NCI-H146 treated with DMSO at 0.1 percent for 48 hours (cell line): Measurements from ENCODE around the gene NXPH3.
"Not testable (repeated sequence)": the region's sequence is repeated elsewhere in the genome, so short reads cannot be mapped to it uniquely, and the experiment has no call there.

ENCODE experiments used
- DNase-seq: peaks from one replicate; lab custom pipeline; 2025; ENCODE audit not compliant: unreplicated experiment; lab: John Stamatoyannopoulos, UW

The NXPH3 gene

DNA sequence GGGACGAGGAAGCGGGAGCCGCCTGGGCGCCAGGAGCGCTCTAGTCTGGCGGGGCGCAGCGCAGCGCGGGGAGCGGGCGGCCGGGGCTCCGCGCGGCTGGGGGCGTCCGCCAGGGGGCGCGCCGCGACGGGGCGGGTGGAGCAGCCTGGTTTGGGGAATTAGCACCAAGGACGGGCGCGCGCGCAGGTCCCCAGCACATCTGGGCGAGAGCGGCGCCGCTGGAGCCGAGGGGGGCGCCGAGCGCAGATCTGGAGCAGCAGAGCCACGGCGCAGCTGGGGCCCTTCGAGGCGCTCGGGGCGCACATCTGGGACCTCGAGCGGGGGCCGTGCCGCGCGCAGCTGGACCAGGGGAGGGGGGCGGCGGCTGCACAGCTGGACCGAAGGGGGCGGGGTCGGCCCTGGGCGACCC lies at the start of gene NXPH3:
NXPH3 (plus strand) TSS at position 193 of the 409 bp plus-strand sequence. CDS start 349 bp downstream, outside the sequence.
- DNase-seq, result no peak

DNA sequence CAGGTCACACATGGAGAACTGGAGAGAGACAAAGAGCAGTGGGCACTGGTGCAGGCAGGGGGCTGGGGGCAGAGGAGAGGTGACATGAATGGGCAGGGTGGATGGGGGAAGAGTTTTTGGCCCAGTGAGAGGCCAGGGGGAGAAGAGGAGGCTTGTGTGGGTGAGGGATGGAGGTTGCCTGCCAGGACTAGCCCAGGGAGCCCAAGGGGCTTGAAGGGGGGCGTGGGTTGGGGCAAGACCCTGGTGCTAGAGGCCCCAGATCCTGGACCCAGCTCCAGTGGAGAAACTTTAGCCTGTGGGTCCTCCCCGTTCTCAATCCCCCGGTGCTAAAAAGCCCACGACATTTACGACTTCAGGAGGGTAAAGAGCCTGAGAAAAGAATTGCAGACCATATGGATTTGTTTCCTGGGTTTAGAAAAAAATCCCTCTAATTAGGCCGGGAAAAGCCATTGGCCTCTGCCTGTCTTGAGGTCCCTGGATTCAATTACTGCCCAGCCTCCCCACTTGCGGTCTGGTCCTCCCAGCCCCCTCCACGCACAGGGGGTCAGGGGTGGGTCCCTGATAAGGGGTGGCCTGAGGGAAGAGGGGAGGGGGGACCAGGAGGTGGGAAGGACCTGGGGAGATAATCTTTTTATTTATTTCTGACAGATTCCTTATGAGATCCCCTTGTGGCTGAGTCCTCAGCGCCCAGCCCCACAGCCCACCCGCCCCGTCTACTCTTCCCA lies 47.6 kb upstream of the NXPH3 start:
- DNase-seq, result no peak

DNA sequence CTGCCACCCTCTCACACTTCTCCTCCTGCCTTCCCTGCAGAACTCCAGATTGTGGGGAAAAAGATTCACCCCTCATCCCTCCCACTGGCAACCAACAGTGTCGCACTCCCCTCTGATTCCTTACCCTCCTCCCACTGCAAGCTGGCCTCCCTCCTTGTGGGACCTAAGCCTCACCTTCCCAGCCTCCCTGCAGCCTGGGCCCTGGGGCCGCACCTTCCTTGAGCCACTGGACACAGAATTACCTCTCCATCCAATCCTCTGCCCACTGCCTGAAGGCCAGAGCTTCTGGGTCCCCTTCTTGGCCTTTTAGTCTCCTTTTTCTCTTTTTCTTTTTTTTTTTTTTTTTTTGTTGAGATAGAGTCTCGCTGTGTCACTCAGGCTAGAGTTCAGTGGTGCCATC lies 46.7 kb upstream of the NXPH3 start:
- DNase-seq, result no peak

DNA sequence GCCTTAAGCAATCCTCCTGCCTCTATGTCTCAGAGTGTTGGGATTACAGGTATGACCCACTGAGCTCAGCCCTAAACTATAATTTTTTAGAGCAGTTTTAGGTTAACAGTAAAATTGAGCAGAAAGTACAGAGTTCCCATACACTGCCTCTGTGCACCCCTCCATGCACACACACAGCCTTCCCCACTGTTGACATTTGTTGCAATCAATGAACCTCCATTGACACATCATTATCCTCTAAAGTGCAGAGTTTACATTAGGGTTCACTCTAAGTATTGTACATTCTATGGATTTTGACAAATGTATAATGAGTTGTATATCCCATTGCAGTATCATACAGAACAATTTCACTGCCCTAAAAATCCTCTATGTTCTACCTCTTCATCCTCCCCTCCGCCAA lies 45.6 kb upstream of the NXPH3 start:
- DNase-seq, result no peak

DNA sequence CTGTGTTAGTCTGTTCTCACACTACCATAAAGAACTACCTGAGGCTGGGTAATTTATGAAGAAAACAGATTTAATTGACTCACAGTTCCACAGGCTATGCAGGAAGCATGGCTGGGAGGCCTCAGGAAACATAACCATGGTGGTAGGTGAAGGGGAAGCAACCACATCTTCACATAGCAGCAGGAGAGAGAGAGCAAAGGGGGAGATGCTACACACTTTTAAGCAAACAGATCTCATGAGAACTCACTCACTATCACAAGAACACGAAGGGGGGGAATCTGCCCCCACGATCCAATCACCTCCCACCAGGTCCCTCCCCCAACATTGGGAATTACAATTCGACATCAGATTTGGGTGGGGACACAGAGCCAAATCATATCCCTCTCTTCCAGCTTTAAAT lies 31.8 kb upstream of the NXPH3 start:
- DNase-seq, result no peak

DNA sequence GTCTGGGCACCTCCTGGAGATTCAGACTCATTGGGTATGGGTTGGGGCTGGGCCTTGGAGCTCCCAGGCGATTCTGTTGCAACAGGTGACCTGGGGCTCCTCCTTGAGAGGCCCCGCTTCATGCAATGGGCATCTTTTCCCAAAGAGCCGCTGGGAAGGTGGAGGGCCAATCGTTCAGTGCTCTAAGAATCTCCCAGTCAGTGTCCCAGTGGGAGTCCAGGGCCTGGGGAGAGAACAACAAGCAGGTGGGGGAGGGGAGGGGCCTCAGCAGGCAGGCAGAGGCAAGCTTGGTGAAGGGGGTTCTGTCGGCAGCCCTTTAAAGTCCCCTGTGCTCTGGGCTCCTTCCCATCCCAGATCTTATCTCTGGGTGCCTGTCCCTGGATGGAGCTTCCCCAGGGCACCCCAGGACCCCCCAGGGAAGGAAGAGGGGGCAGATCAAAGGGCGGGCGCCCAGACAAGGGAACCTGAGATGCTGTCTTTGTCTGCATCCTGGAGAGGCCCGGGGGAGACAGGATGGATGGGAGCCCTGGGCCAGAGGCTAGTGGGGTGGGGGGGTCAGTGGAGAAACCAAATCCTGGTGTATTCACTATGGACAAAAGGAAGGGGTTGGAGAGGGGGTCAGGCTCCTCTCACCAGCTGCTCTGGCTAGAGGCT lies 30.5 kb upstream of the NXPH3 start:
- no peak for DNase-seq

DNA sequence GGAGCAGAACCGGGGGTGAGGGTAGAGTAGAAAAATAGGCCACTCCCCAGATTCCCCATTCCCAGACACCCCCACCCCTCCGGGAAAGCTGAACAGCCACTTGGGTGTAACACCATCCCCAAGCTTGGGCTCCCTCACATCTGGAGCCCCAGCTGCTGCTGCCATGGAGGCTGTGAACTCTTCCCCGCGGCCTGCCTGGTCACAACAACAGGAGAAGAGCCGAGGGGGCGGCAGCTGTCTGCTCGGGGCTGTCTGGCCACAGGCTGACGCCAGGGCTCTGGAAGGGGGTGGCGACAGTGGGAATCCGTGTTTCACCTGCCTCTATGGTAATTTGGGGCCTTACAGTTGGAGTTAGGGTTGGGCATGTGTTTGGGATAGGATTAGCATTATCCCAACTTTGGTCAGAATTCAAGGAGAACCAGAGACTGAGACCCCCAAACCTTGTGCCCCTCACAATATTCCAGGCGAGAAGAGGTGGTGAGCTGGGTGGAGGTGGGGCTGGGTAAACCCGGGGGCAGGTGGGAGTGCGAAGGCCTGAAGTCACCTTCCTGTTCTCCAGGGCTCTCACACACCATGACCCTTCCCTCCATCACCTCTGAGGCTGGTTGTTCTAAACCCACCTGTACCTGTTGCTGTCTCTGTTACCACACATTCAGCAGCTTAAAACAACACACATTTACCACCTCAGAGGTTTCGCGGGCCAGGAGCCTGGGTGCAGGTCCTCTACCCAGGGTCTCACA lies 29.7 kb upstream of the NXPH3 start:
- no peak for DNase-seq

DNA sequence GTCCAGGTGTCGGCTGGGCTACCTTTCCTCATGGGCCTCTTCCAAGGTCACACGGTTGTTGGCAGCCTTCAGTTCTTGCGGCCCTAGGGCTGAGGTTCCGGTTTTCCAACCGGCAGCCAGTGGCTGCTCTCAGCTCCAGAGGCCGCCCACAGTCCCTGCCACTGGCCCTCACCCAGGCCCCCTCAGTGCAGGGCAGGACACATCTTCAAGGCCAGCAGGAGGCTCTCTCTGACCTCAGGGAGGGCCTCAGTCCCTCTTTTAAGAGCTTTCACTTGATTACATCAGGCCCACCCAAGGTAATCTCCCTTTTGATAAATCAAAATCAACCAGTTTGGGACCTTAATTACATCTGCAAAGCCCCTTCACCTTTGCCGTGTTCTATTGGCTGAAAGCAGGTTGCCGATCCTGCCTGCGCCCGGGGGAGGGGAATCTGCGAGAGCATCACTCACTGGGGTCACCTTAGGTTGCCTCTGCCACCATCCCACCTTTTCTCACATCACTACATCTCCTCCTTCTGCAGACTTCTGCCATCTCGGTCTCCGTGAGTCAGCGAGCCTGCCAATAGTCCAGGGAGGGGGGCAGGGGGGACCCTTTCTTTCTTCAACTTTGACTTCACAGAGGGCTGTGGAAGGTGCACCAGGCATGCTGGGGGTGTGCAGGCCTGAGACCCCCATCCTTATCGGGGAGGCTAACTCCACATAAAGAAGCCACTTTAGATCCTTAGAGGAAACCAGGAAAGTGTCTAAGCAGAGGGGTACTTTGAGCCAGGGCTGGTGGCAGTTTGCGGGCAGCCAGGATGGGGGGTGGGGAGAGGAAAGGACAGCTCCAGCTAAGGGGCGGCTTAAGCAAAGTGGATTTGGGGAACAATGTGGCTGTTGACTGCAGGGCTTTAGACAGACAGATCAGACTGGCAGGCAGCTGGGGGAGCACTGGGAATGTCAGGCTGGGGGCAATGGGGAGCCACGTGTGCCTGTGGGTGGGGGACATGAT lies 28.8 kb upstream of the NXPH3 start:
- no peak for DNase-seq

DNA sequence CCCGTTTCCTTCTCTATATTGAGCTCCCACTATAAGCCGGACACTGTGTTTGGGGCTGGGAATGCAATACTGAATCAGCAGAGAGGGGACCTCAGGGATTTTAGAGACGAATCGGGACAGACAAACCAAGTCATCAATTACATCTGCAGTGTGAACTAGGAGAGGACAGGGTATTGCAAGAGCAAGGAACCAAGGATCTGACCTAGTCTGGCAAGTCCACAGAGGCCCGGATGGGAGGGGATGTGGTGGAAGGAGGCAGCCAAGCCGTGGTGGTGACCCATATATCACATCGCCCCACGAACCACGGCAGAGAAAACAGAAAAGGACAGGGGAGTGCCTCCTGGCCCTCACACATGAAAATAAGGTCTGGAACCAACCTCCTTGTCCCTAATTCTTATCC lies 28.1 kb upstream of the NXPH3 start:
- DNase-seq, result no peak

DNA sequence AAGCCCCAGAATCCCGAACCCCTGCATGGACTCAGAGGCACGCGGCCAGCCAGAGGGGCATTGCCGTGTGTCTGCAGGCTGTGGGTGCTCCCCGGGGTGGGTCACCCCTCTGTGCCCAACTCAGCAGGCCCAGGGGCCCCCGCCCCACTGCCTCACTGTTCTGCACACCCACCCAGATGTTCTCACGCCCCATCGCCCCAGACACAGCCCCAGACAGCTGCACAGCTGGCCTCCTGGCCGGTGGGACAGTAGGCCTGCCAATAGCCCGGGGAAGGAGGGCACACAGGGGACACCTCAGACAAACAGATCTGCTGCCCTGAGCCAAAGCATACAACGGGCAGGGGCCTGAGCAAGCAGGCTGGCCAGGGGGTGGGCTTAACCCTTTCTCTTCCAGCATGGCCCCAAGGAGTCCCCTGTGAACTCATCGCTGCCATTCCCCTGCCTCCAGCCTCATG lies 27.6 kb upstream of the NXPH3 start:
- no peak for DNase-seq

DNA sequence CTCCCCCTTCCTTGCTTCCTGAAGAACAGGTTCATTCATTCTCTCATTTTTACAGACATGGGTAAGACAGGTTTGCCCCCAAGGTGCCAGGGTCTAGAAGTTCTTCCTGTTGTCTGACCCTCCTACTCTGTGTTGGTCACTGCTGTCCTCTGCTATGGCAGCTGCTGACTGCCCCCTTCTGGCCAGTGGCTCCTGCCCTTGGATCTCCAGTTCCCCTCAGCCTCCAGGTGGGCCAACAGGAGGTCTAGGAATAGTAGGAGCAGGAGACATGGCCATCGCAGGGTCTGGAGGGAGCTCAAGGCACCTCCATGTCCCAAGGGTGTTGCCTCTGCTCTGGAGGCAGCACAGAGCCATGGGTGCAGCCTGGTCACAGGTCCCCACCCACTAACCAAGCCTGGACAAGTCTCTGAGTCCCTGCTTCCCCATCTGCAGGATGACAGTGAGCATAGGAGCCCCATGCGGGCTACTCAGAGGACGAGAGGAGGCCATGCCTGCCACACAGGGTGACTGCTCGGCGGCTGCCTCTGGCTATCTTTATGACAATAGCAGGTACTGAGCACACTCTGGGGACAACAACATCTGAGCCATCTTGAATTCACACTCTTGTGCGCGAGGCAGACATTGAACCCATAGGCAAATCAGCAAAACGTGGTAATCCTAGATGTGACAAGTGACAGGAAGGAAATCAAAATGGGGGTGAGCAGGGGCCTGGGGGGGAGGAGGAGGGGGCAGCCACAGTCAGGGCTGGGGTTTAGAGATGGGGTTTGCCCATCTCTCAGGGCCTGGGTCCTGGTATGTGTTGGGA lies 27.0 kb upstream of the NXPH3 start:
- no peak for DNase-seq

DNA sequence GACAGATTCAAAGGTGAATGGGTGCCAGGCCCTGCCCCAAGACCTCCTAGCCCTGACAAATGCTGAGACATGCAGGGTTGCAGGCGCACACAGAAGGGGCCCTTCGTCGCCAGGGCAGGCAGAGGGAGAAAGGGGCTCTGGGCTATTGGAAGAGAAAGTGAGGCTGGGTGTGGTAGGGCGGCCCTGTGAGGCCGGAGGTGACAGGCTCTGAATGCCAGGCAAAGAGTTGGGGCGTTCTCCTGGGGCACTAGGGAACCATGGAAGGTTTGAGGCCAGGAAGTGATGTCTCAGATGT lies 26.4 kb upstream of the NXPH3 start:
- DNase-seq, result no peak

DNA sequence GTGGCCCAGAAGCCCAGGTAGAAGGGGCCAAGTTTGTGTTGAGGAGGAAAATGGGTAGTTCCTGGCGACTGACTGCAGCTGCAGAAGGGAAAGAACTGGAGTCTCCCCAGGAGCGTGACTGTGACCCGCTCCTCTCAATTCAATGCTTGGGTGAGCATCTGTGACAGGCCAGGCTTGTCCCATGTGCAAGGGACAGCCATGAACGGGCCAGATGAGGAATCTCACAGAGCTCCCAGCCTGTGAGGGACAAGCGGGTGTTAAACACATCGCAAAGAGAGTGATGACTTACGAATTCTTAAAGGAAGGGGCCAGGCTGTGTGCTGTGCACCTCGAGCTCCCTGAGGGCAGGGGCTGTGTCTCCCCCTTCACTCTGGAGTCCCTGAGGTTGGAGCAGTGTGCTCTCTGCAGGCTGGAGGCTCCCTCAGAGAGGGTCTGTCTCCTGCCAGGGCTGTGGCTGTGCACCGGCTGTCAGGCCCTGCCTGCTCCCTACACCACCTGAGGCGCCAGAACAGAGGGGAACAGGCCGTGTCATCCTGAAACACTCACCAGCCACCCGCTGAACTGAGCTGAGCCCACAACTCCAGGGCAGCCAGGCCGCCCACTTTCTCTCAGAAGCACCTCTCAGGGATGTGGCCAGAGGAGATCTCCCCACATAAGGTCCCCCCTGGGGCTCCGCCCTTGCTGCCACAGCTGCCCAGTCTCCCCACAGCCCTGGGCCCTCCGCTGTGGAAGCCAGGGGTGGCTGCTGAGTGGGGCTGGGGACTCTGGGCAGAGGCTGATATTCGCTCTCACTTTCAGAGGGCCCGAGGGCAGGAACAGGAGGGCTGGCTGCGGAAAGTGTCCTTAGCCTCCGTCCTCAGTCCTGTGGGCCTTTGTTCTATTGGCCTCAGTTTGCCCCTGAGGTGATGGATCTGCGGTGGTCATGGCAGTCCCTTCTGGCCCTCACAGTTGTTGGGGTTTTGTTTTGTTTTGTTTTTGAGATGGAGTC lies 25.7 kb upstream of the NXPH3 start:
- no peak for DNase-seq

DNA sequence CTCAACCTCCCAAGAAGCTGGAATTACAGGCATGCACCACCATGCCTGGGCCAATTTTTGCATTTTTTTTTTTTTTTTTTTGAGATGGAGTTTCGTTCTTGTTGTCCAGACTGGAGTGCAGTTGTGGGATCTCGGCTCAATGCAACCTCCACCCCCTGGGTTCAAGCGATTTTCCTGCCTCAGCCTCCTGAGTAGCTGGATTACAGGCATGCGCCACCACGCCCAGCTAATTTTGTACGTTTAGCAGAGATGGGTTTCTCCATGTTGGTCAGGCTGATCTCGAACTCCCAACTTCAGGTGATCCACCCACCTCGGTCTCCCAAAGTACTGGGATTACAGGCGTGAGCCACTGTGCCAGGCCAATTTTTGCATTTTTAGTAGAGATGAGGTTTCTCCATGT lies 24.9 kb upstream of the NXPH3 start:
- not testable (repeated sequence) for DNase-seq

DNA sequence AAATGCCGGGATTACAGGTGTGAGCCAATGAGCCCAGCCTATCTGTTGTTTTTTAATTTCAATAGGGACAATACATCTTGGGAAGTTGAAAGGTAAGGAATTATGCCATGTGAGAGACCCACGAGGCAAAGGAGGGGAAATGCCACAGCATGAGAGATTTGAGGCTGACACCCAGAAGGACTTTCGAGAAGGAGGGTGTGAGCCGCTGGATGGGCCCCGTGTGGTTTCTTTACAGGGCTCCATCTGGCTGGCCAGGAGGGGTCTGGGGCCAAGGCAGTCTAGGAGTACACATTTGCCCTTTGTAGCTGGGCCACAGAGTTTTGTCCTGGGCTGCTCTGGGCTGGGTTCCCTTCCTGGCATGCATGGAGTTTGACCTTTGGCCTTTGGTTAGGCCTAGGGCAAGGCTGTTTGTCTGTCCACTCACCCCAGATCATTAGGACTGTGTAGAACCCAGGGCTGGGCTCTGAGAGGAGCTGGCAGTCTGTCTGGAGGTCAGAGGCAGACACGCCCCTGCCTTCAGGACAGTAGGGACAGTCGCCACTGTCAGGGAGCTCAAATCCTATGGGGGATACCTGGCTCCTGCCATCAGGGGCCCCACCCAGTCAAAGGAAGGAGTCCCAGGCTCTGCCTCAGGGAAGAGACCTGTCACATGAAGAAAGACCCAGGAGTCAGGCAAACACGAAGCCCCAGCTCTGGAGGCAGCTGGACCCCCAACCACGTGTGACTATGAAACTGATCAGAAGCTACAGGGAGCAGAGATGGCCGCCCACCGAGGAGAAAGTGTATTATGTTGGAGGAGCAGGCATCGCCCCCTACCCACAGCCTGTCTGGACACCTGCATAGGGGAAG lies 24.2 kb upstream of the NXPH3 start:
- no peak for DNase-seq

DNA sequence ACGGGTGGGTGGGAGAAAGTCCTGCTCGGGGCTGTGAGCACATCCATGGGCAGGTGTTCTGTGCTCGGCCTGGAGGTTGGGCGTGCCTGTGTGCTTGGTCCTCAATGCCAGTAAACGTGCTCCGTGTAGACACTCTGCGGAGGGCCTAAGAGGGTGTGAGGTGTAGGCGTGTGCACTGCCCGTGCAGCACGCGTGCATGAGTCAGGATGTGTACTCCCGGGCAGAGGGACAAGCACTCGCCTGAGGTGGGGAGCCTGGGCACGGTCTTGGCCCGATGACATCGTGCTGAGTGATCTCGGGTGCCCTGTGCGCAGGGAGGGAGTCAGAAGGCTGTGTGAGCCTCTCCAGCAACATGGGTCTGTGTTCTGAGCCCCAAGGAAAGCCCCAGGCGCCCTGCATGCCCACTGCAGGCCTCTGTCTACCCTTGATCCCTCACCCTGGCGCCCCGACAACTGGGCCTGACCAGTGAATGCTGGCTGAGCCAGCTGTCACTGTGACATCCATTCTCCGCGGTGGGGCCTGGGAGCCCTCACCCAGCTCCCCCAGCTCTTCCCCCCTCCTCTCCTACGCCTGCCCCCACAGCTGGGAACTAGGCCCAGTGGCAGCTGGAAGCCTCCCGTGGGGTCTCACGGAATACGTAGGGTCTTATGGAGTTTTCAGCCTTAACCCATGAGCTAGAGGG lies 23.5 kb upstream of the NXPH3 start:
- no peak for DNase-seq

DNA sequence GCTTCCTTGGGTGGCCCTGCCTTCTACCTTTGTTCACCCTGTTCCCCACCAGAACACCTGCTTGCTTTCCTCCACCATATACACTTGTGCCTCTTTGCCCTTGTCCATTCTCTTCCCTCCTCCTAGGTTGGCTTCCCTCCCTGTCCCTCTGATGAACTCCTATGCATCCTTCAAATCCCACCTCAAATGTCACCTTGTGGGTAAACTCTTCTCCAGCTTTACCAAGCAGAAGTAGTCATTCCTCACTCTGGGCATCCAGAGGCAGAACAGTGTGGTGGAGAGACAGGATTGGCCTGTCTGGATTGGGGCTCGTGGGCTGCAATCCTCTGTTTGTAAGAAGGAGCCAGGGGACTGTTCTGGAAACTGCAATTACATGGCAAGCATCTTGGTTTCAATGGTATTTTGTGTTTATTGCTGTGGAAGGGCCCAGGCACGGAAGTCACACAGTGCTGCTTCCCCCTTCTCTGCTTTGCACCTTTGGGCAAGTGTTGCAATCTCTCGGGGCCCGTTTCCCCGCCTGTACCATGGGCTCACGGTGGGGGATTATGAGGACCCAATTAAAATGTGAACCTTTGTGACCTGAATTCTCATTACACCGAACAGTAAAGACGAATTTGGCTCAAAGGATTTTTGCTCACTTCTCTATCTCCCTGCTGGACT lies 21.9 kb upstream of the NXPH3 start:
- DNase-seq, result no peak
